PFSK-1 (cell line): ENCODE measurements around the gene TTC28.

Source experiments
- FOXP2 ChIP-seq: optimal IDR thresholded peaks from 2 replicates; pipeline ENCODE3; 2011; ENCODE audit warnings: borderline replicate concordance, control low read depth, inconsistent platforms; ENCODE audit not compliant: insufficient read depth; ENCODE audit errors: extremely low read length, extremely low read depth
- POLR2AphosphoS5 ChIP-seq: IDR thresholded peaks from 2 replicates; pipeline ENCODE4 v1.6.1; 2012; ENCODE audit warnings: low read depth, mild to moderate bottlenecking, control low read depth, low read length, moderate library complexity
- REST ChIP-seq, 2 experiments: IDR thresholded peaks; 2 replicates each; pipeline versions ENCODE4 v1.6.1 to v1.8.0; 2011 to 2012; ENCODE audit warnings: low read depth in 2 of 2, low read length in 2 of 2, control low read depth in 1 of 2, inconsistent platforms in 1 of 2, mild to moderate bottlenecking in 1 of 2, moderate library complexity in 1 of 2; ENCODE audit not compliant: insufficient read depth in 1 of 2
- SIN3A ChIP-seq: IDR thresholded peaks from 2 replicates; pipeline ENCODE4 v1.6.1; 2012; ENCODE audit warnings: mild to moderate bottlenecking, low read length, moderate library complexity, borderline replicate concordance; ENCODE audit not compliant: insufficient read depth
- TAF1 ChIP-seq: IDR thresholded peaks from 2 replicates; pipeline ENCODE4 v1.6.1; 2012; ENCODE audit warnings: low read length, control low read depth, borderline replicate concordance; ENCODE audit not compliant: insufficient read depth

GRCh38 chr22:28405588-28405987, 274.1 kb downstream of the TTC28 start:
- TF ChIP-seq REST (IDR thresholded peaks at IDR 0.05; ENCODE audit: insufficient read depth in 1 of 2, low read depth in 2 of 2, low read length in 2 of 2) = no peak
- TF ChIP-seq POLR2AphosphoS5 = no peak
- TF ChIP-seq FOXP2 = no peak
- TF ChIP-seq TAF1 = no peak
- no peak for TF ChIP-seq SIN3A
